Uterus (tissue), 2 donors: ENCODE measurements around the gene EGLN3.

Source experiments
- POLR2A ChIP-seq, 2 donors: fragments of 450-650 bp; IDR thresholded peaks; one replicate each; pipeline ENCODE4 v1.6.1; 2016; ENCODE audit warnings: antibody characterized with exemption in 2 of 2, mild to moderate bottlenecking in 1 of 2, moderate library complexity in 1 of 2
- TF ChIP-seq, protein P1 (sequence below), 4 experiments: fragments of 200-600 bp in 2 of 4; fragments of 450-650 bp in 2 of 4; sonication (generic) in 2 of 4; IDR thresholded peaks; one replicate each; pipeline ENCODE4 v1.5.1; 2016 to 2019; ENCODE audit warnings: antibody characterized with exemption in 4 of 4, mild to moderate bottlenecking in 2 of 4, moderate library complexity in 1 of 4

GRCh38 chr14:33967138-33967537 is 16.3 kb upstream of the EGLN3 start:
- TF ChIP-seq, protein P1, sequence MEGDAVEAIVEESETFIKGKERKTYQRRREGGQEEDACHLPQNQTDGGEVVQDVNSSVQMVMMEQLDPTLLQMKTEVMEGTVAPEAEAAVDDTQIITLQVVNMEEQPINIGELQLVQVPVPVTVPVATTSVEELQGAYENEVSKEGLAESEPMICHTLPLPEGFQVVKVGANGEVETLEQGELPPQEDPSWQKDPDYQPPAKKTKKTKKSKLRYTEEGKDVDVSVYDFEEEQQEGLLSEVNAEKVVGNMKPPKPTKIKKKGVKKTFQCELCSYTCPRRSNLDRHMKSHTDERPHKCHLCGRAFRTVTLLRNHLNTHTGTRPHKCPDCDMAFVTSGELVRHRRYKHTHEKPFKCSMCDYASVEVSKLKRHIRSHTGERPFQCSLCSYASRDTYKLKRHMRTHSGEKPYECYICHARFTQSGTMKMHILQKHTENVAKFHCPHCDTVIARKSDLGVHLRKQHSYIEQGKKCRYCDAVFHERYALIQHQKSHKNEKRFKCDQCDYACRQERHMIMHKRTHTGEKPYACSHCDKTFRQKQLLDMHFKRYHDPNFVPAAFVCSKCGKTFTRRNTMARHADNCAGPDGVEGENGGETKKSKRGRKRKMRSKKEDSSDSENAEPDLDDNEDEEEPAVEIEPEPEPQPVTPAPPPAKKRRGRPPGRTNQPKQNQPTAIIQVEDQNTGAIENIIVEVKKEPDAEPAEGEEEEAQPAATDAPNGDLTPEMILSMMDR (IDR thresholded peaks at IDR 0.05) = no peak
- TF ChIP-seq POLR2A (IDR thresholded peaks at IDR 0.05) = no peak
